CD4-positive, alpha-beta T cell (primary cell): ENCODE data around the gene AOAH. TPM values are rescaled to one million over a fixed set of nuclear protein-coding genes. Genes with fewer than 3 reads are reported as not detected.

ENCODE experiments used
- ATAC-seq: fragments of 200-7000 bp; cut with Tn5 transposase; one replicate; pipeline ENCODE4 v1.10.0; 2022; ENCODE audit warnings: mild to moderate bottlenecking; ENCODE audit not compliant: poor library complexity
- CTCF ChIA-PET: fragments of 350-600 bp; sonication (Branson Sonifier 250); formaldehyde crosslinking; loops from one replicate; lab custom pipeline; 2021; ENCODE audit warnings: antibody characterized with exemption, inconsistent platforms; lab: Charles Lee
- POLR2A ChIA-PET: fragments of 350-600 bp; sonication (Branson Sonifier 250); formaldehyde crosslinking; loops from one replicate; lab custom pipeline; 2021; ENCODE audit warnings: antibody characterized with exemption, inconsistent platforms; lab: Charles Lee
- DNase-seq, 14 experiments: peaks; one replicate each; pipeline ENCODE4 v3.0.0-alpha.2; 2013 to 2020; ENCODE audit warnings: mixed read lengths in 2 of 14
- H3K27ac ChIP-seq, 2 donors: one replicate each; pipeline versions ENCODE4 v1.5.1 to v1.7.0; 2013; ENCODE audit warnings: low read length in 2 of 2, low read depth in 1 of 2, mild to moderate bottlenecking in 1 of 2
- H3K27me3 ChIP-seq, 2 experiments: 1 replicate in 1 of 2; 2 replicates in 1 of 2; pipeline versions ENCODE4 v1.6.1 to v1.7.0; 2013; ENCODE audit warnings: low read length in 2 of 2, control low read depth in 1 of 2, mild to moderate bottlenecking in 1 of 2, moderate library complexity in 1 of 2; ENCODE audit not compliant: insufficient read depth in 2 of 2, control insufficient read depth in 1 of 2
- H3K36me3 ChIP-seq: one replicate; pipeline ENCODE4 v1.6.1; 2013; ENCODE audit warnings: low read length, control low read depth; ENCODE audit not compliant: insufficient read depth
- H3K4me1 ChIP-seq: one replicate; pipeline ENCODE4 v1.6.1; 2013; ENCODE audit warnings: low read length, control low read depth; ENCODE audit not compliant: insufficient read depth
- H3K4me3 ChIP-seq: one replicate; pipeline ENCODE4 v1.5.1; 2013; ENCODE audit warnings: mild to moderate bottlenecking, low read length, moderate library complexity
- H3K9me3 ChIP-seq, 2 experiments: 1 replicate in 1 of 2; 2 replicates in 1 of 2; pipeline versions ENCODE4 v1.6.1 to v1.7.0; 2013; ENCODE audit warnings: low read length in 2 of 2, mild to moderate bottlenecking in 2 of 2, control low read depth in 1 of 2, moderate library complexity in 1 of 2; ENCODE audit not compliant: control insufficient read depth in 1 of 2, insufficient read depth in 1 of 2
- H3K27ac Mint-ChIP-seq: one replicate; pipeline ENCODE4 v1.8.0; 2020; ENCODE audit warnings: mixed read lengths
- H3K27me3 Mint-ChIP-seq: one replicate; pipeline ENCODE4 v1.8.0; 2021; ENCODE audit warnings: mixed read lengths
- H3K36me3 Mint-ChIP-seq: one replicate; pipeline ENCODE4 v1.8.0; 2021; ENCODE audit warnings: low read depth, mixed read lengths
- H3K4me1 Mint-ChIP-seq: one replicate; pipeline ENCODE4 v1.8.0; 2021; ENCODE audit warnings: low read depth, mixed read lengths
- H3K4me3 Mint-ChIP-seq: one replicate; pipeline ENCODE4 v1.8.0; 2020; ENCODE audit warnings: mild to moderate bottlenecking, mixed read lengths
- H3K9me3 Mint-ChIP-seq: one replicate; pipeline ENCODE4 v1.8.0; 2020; ENCODE audit warnings: mixed read lengths
- CTCF ChIP-seq: fragments of 200-600 bp; IDR thresholded peaks from one replicate; pipeline ENCODE4 v1.8.0; 2022; ENCODE audit warnings: antibody characterized with exemption, mild to moderate bottlenecking
- intact Hi-C, 2 experiments: fragments of 100-400 bp; cut with DNase I in 1 of 2; cut with micrococcal nuclease in 1 of 2; formaldehyde crosslinking; loops; one replicate each; pipeline versions ENCODE4 v1.15.1 to v1.9.0; 2023 to 2025; cut with DNase I, micrococcal nuclease
- total RNA-seq, 174 experiments: library from RNA in 2 of 174; stranded (reverse) in 2 of 174; gene quantifications; one replicate each; pipeline ENCODE4 v1.2.3 and lab custom pipeline; 2021 to 2026

AOAH gene
- total RNA-seq, 2 experiments from 2014 or later = 27.5 to 30.3 TPM

- DNase-seq (no peak), ATAC-seq (no peak)
- H3K27ac ChIP-seq = no peak overlapping the region
- H3K4me3 ChIP-seq = no peak overlapping the region
- intact Hi-C loops = loop anchor here in 1 of 2 experiments (1.0 to 2.0 kb wide), 2 partner anchors 33 to 184 kb away; no protein-coding TSS in a partner anchor
- H3K4me1 Mint-ChIP-seq = peaks cover 48% of the 10 kb centered on the region
- no peaks in the 10 kb centered on the region for H3K9me3 Mint-ChIP-seq
- H3K9me3 ChIP-seq = no peaks in the 10 kb centered on the region
- ChIA-PET POLR2A (interaction anchor here (0.9 to 2.4 kb wide), 9 partner anchors 18 to 511 kb away, joined by 3 to 9 read pairs (median 4); no protein-coding TSS in a partner anchor), CTCF (interaction anchor here (0.5 to 2.5 kb wide), 35 partner anchors 9 to 510 kb away, joined by 3 to 14 read pairs (median 4); no protein-coding TSS in a partner anchor)
- no peaks in the 10 kb centered on the region for H3K27me3 Mint-ChIP-seq
- no peak overlapping the region for H3K4me3 Mint-ChIP-seq
- H3K4me1 ChIP-seq = peaks cover 5% of the 10 kb centered on the region
- H3K36me3 Mint-ChIP-seq = peaks cover 41% of the 10 kb centered on the region
- peaks cover 11% of the 10 kb centered on the region for H3K36me3 ChIP-seq
- TF ChIP-seq CTCF = no peak
- no peaks in the 10 kb centered on the region for H3K27me3 ChIP-seq
- no peak overlapping the region for H3K27ac Mint-ChIP-seq
Measured at GRCh38 chr7:36671432-36671829, 52.9 kb downstream of the AOAH start.

- H3K27me3 Mint-ChIP-seq = no peaks in the 10 kb centered on the region
- H3K27me3 ChIP-seq = no peaks in the 10 kb centered on the region
- intact Hi-C loops = loop anchor here (1.0 to 2.0 kb wide), 2 partner anchors 32 to 184 kb away; no protein-coding TSS in a partner anchor
- DNase-seq (peak; percentile 50 to 89 (median 60)), ATAC-seq (peak; percentile 99)
- H3K27ac Mint-ChIP-seq = no peak overlapping the region
- no peak overlapping the region for H3K27ac ChIP-seq
- H3K4me3 Mint-ChIP-seq = no peak overlapping the region
- H3K9me3 ChIP-seq = no peaks in the 10 kb centered on the region
- peaks cover 11% of the 10 kb centered on the region for H3K36me3 ChIP-seq
- no peaks in the 10 kb centered on the region for H3K9me3 Mint-ChIP-seq
- peaks cover 42% of the 10 kb centered on the region for H3K4me1 Mint-ChIP-seq
- TF ChIP-seq CTCF = peak; percentile 89
- no peak overlapping the region for H3K4me3 ChIP-seq
- CTCF ChIA-PET = interaction anchor here (0.5 to 2.5 kb wide), 37 partner anchors 8 to 528 kb away, joined by 3 to 14 read pairs (median 4); no protein-coding TSS in a partner anchor
- POLR2A ChIA-PET = interaction anchor here (0.5 to 2.4 kb wide), 10 partner anchors 17 to 511 kb away, joined by 3 to 9 read pairs (median 4); no protein-coding TSS in a partner anchor
- peaks cover 44% of the 10 kb centered on the region for H3K36me3 Mint-ChIP-seq
- H3K4me1 ChIP-seq = peaks cover 5% of the 10 kb centered on the region
Measured at GRCh38 chr7:36670585-36671431, 53.5 kb downstream of the AOAH start.

- ATAC-seq (no peak), DNase-seq (no peak)
- H3K27me3 ChIP-seq = no peaks in the 10 kb centered on the region
- Mint-ChIP-seq H3K27me3 (no peaks in the 10 kb centered on the region), H3K9me3 (no peaks in the 10 kb centered on the region), H3K4me3 (no peak overlapping the region), H3K27ac (no peak overlapping the region), H3K36me3 (peaks cover 58% of the 10 kb centered on the region), H3K4me1 (peaks cover 37% of the 10 kb centered on the region)
- no peak for TF ChIP-seq CTCF
- no peak overlapping the region for H3K4me3 ChIP-seq
- H3K4me1 ChIP-seq = peaks cover 5% of the 10 kb centered on the region
- ChIA-PET POLR2A (interaction anchor here (1.0 kb wide), 1 partner anchor 29 kb away, joined by 4 read pairs; no protein-coding TSS in a partner anchor), CTCF (interaction anchor here (2.1 kb wide), 1 partner anchor 9 kb away, joined by 10 read pairs; no protein-coding TSS in a partner anchor)
- no peaks in the 10 kb centered on the region for H3K9me3 ChIP-seq
- peaks cover 11% of the 10 kb centered on the region for H3K36me3 ChIP-seq
- intact Hi-C loops = no loop called here
- H3K27ac ChIP-seq = no peak overlapping the region
Measured at GRCh38 chr7:36668750-36669149, 55.5 kb downstream of the AOAH start.
